ENCODE measurements around the gene LNX2. TPM values are rescaled to one million over a fixed set of nuclear protein-coding genes. Genes with fewer than 3 reads are reported as not detected.

The LNX2 gene
- total and polyA plus RNA-seq, 2 donors from 2014 or later, result 5.6 to 13.8 TPM

GRCh38 chr13:27599845-27600553, 20.3 kb downstream of the LNX2 start:
- H3K4me3 ChIP-seq (ENCODE audit: low read length in 3 of 3), result no peak overlapping the region
- DNase-seq, result no peak
- FAIRE-seq, result no peak
- intact Hi-C loops (cut with DNase I), result no loop called here
- no peaks in the 10 kb centered on the region for H3K27me3 ChIP-seq (ENCODE audit: control insufficient read depth, insufficient read depth, low read length)
- peaks cover 0 to 17% (median 2%) of the 10 kb centered on the region in 3 donors for H3K4me1 ChIP-seq (ENCODE audit: control insufficient read depth in 2 of 3, insufficient read depth in 2 of 3, low read depth in 1 of 3, low read length in 3 of 3)
- no peak overlapping the region for H3K27ac ChIP-seq (ENCODE audit: low read depth in 2 of 2, low read length in 2 of 2)
- no peak overlapping the region for H3K9ac ChIP-seq (ENCODE audit: low read length in 3 of 3)
- no peak for TF ChIP-seq CTCF (IDR thresholded peaks at IDR 0.05; ENCODE audit: borderline replicate concordance, extremely low read depth, insufficient read depth)
- no peaks in the 10 kb centered on the region for H3K36me3 ChIP-seq (ENCODE audit: control insufficient read depth in 2 of 3, insufficient read depth in 3 of 3, low read length in 3 of 3)
- H3K9me3 ChIP-seq (ENCODE audit: control insufficient read depth in 2 of 3, insufficient read depth in 1 of 3, low read length in 3 of 3), result no peaks in the 10 kb centered on the region

DNA sequence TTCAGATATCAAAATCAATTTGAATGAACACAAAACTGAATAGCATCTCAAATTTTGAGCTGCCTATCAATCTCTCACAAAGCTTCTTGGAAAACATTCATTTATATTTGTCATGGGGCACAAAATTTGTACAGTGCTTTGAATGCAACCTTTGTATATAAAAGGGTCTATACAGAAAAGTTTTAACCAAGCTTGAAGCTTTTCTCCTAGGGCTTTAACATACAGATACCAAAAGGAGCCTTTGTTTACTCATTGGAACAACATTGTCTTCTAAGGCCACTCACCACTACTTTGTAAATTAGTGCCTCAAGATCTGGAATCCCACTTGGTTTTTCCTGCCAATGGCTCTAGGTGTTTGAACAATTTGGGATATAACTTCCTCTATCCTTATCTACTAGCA, 21.2 kb downstream of the LNX2 start:
- Histone ChIP-seq H3K4me3 (ENCODE audit: low read length in 3 of 3) (no peak overlapping the region), H3K27me3 (ENCODE audit: control insufficient read depth, insufficient read depth, low read length) (no peaks in the 10 kb centered on the region), H3K9me3 (ENCODE audit: control insufficient read depth in 2 of 3, insufficient read depth in 1 of 3, low read length in 3 of 3) (no peaks in the 10 kb centered on the region), H3K27ac (ENCODE audit: low read depth in 2 of 2, low read length in 2 of 2) (no peak overlapping the region), H3K4me1 (ENCODE audit: control insufficient read depth in 2 of 3, insufficient read depth in 2 of 3, low read depth in 1 of 3, low read length in 3 of 3) (peaks cover 0 to 17% (median 3%) of the 10 kb centered on the region in 3 donors), H3K9ac (ENCODE audit: low read length in 3 of 3) (no peak overlapping the region), H3K36me3 (ENCODE audit: control insufficient read depth in 2 of 3, insufficient read depth in 3 of 3, low read length in 3 of 3) (no peaks in the 10 kb centered on the region)
- DNase-seq (no peak), FAIRE-seq (no peak)
- no peak for TF ChIP-seq CTCF (IDR thresholded peaks at IDR 0.05; ENCODE audit: borderline replicate concordance, extremely low read depth, insufficient read depth)
- intact Hi-C loops (cut with DNase I), result no loop called here

DNA sequence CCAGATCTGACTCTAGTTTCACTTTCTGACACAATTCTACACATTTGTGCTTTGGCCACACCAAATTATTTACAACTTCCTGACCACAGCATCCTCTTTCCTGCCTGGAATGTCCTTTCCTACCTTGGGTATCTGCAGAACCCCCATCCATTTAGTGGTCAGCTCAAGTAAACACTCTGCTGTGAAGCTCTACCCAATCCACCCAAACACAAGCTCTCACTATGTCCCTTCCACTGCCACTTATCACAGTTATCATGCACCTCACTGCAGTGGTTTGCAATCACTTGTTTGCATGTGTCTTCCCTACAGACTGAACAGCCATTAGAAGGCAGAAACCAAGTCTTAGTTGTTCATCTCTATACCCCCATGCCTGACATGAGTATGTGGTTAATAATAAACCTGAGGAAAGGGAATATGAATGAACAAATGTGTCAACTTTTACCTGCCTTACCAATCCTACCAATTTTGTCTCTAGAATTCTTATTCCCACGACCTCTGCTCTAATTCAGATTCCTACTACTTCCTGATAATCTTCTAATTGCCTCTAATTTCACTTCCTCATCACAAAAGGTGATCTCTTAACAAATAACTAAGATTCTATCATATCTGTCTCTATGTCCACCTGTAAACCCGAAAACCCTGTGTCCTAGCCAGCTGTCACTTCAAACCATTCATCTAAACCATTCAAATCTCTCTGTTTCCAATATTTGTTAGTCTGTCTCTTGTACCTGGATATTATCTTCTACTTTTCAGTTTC, 25.1 kb downstream of the LNX2 start:
- FAIRE-seq (no peak), DNase-seq (no peak)
- H3K4me1 ChIP-seq (ENCODE audit: control insufficient read depth in 2 of 3, insufficient read depth in 2 of 3, low read depth in 1 of 3, low read length in 3 of 3), result peaks cover 0 to 16% (median 3%) of the 10 kb centered on the region in 3 donors
- no peak overlapping the region for H3K27ac ChIP-seq (ENCODE audit: low read depth in 2 of 2, low read length in 2 of 2)
- no peak overlapping the region for H3K4me3 ChIP-seq (ENCODE audit: low read length in 3 of 3)
- H3K36me3 ChIP-seq (ENCODE audit: control insufficient read depth in 2 of 3, insufficient read depth in 3 of 3, low read length in 3 of 3), result no peaks in the 10 kb centered on the region
- TF ChIP-seq CTCF (IDR thresholded peaks at IDR 0.05; ENCODE audit: borderline replicate concordance, extremely low read depth, insufficient read depth), result no peak
- H3K27me3 ChIP-seq (ENCODE audit: control insufficient read depth, insufficient read depth, low read length), result no peaks in the 10 kb centered on the region
- H3K9ac ChIP-seq (ENCODE audit: low read length in 3 of 3), result no peak overlapping the region
- intact Hi-C loops (cut with DNase I), result no loop called here
- H3K9me3 ChIP-seq (ENCODE audit: control insufficient read depth in 2 of 3, insufficient read depth in 1 of 3, low read length in 3 of 3), result no peaks in the 10 kb centered on the region

Measured in kidney (tissue), 14 donors.